Keratinocyte (primary cell): ENCODE results near the gene LIPJ. TPM values are rescaled to one million over a fixed set of nuclear protein-coding genes. Genes with fewer than 3 reads are reported as not detected.

ENCODE experiments used
- DNase-seq: peaks from one replicate; pipeline ENCODE4 v3.0.0-alpha.2; 2011; ENCODE audit warnings: low read depth, missing footprints, low spot score
- FAIRE-seq: peaks from 2 replicates; lab custom pipeline; 2011; peaks lifted over from hg19 to GRCh38; lab: Jason Lieb, UNC
- H2AFZ ChIP-seq: 2 replicates; pipeline ENCODE4 v1.6.0; 2012; ENCODE audit warnings: low read length, control low read depth, inconsistent platforms; ENCODE audit not compliant: control insufficient read depth
- H3K27ac ChIP-seq: 2 replicates; pipeline ENCODE4 v1.5.1; 2011; ENCODE audit warnings: low read length; ENCODE audit not compliant: control insufficient read depth, insufficient read depth
- H3K27me3 ChIP-seq: 3 replicates; pipeline ENCODE4 v1.6.0; 2011; ENCODE audit warnings: low read length; ENCODE audit not compliant: control insufficient read depth, insufficient read depth; ENCODE audit errors: extremely low read depth
- H3K36me3 ChIP-seq, 2 experiments: 2 replicates in 1 of 2; 3 replicates in 1 of 2; pipeline ENCODE4 v1.5.1; 2011; ENCODE audit warnings: low read length in 2 of 2, mild to moderate bottlenecking in 1 of 2; ENCODE audit not compliant: control insufficient read depth in 2 of 2, insufficient read depth in 2 of 2; ENCODE audit errors: extremely low read depth in 1 of 2
- H3K4me1 ChIP-seq: 3 replicates; pipeline ENCODE4 v1.5.1; 2011; ENCODE audit warnings: low read length; ENCODE audit not compliant: control insufficient read depth, insufficient read depth; ENCODE audit errors: extremely low read depth
- H3K4me2 ChIP-seq: 3 replicates; pipeline ENCODE4 v1.6.0; 2011; ENCODE audit warnings: low read depth, low read length; ENCODE audit not compliant: control insufficient read depth, insufficient read depth; ENCODE audit errors: extremely low read depth
- H3K4me3 ChIP-seq, 3 experiments: fragments of 200-600 bp in 1 of 3; sonication (generic) in 1 of 3; 2 replicates in 2 of 3; 3 replicates in 1 of 3; pipeline ENCODE4 v1.5.1; 2011 to 2016; ENCODE audit warnings: low read length in 3 of 3, mild to moderate bottlenecking in 3 of 3, control low read depth in 2 of 3, inconsistent platforms in 1 of 3, low read depth in 1 of 3, mixed read lengths in 1 of 3, mixed run types in 1 of 3, moderate library complexity in 1 of 3; ENCODE audit not compliant: control insufficient read depth in 2 of 3, insufficient read depth in 2 of 3; ENCODE audit errors: extremely low read depth in 1 of 3
- H3K79me2 ChIP-seq: 2 replicates; pipeline ENCODE4 v1.6.0; 2012; ENCODE audit warnings: low read length; ENCODE audit not compliant: control insufficient read depth, insufficient read depth
- H3K9ac ChIP-seq: 3 replicates; pipeline ENCODE4 v1.6.0; 2011; ENCODE audit warnings: low read length; ENCODE audit not compliant: control insufficient read depth, insufficient read depth; ENCODE audit errors: extremely low read depth
- H3K9me1 ChIP-seq: 3 replicates; pipeline ENCODE4 v1.6.0; 2011; ENCODE audit warnings: low read length; ENCODE audit not compliant: control insufficient read depth, insufficient read depth; ENCODE audit errors: extremely low read depth
- H3K9me3 ChIP-seq: 2 replicates; pipeline ENCODE4 v1.5.1; 2012; ENCODE audit warnings: low read depth, low read length; ENCODE audit not compliant: control insufficient read depth
- H4K20me1 ChIP-seq: 3 replicates; pipeline ENCODE4 v1.6.0; 2011; ENCODE audit warnings: low read length; ENCODE audit not compliant: control insufficient read depth, insufficient read depth; ENCODE audit errors: extremely low read depth
- CTCF ChIP-seq, 3 experiments: IDR thresholded peaks in 1 of 3; conservative IDR thresholded peaks in 1 of 3; optimal IDR thresholded peaks in 1 of 3; 2 replicates in 2 of 3; 3 replicates in 1 of 3; pipeline versions ENCODE3 to v1.5.1; 2011; ENCODE audit warnings: low read length in 3 of 3, mild to moderate bottlenecking in 3 of 3, moderate library complexity in 2 of 3, control low read depth in 1 of 3, inconsistent platforms in 1 of 3; ENCODE audit not compliant: insufficient read depth in 2 of 3; ENCODE audit errors: extremely low read depth in 1 of 3
- EZH2 ChIP-seq: IDR thresholded peaks from one replicate; pipeline ENCODE4 v1.6.1; 2012; ENCODE audit warnings: inconsistent platforms, mild to moderate bottlenecking, low read length, moderate library complexity
- dilution Hi-C: fragments of 300-500 bp; cut with MboI; formaldehyde crosslinking; loops from one replicate; pipeline ENCODE4 v1.7.0; 2020; ENCODE audit warnings: low sequenced_read_pairs; ENCODE audit not compliant: extremely low pct_ligation_motif_present
- polyA plus RNA-seq, 5 experiments: library from polyadenylated mRNA; depleted of rRNA in 3 of 5; stranded (reverse) in 3 of 5; stranded (forward) in 1 of 5; unstranded in 1 of 5; fragments of >200 nt; gene quantifications; 1 replicate in 1 of 5; 2 replicates in 3 of 5; 3 replicates in 1 of 5; pipeline versions ENCODE4 v1.2.1 to v1.2.3, GENCODE V29; 2011 to 2012; ENCODE audit warnings: missing spikeins in 2 of 5, low read depth in 1 of 5, low replicate concordance in 1 of 5

LIPJ gene
- polyA plus RNA-seq, 1 donor (not counting 4 experiments of a cell fraction or from before 2014, with no cell fraction given) = 0.03 TPM

- H3K4me3 ChIP-seq = no peak overlapping the region
- no peaks in the 10 kb centered on the region for H4K20me1 ChIP-seq
- FAIRE-seq = peak; percentile 46
- DNase-seq = no peak
- H2AFZ ChIP-seq = no peak overlapping the region
- no peak overlapping the region for H3K4me2 ChIP-seq
- no peak overlapping the region for H3K9ac ChIP-seq
- H3K4me1 ChIP-seq = peaks cover 5% of the 10 kb centered on the region
- dilution Hi-C loops = no loop called here
- no peaks in the 10 kb centered on the region for H3K36me3 ChIP-seq
- H3K79me2 ChIP-seq = no peaks in the 10 kb centered on the region
- no peaks in the 10 kb centered on the region for H3K9me1 ChIP-seq
- TF ChIP-seq EZH2 (no peak), CTCF (optimal IDR thresholded peaks at IDR 0.05 in 1 of 3, IDR thresholded peaks at IDR 0.05 in 1 of 3, conservative IDR thresholded peaks at IDR 0.05 in 1 of 3; ENCODE audit: extremely low read depth in 1 of 3, insufficient read depth in 2 of 3, low read length in 3 of 3) (no peak)
- no peaks in the 10 kb centered on the region for H3K27me3 ChIP-seq
- H3K9me3 ChIP-seq = no peaks in the 10 kb centered on the region
- no peak overlapping the region for H3K27ac ChIP-seq
Observed at GRCh38 chr10:88642209-88642608, 55.6 kb downstream of the LIPJ start.

GRCh38 chr10:88642963-88643362 is 56.4 kb downstream of the LIPJ start:
- H3K36me3 ChIP-seq = no peaks in the 10 kb centered on the region
- H3K4me3 ChIP-seq = no peak overlapping the region
- DNase-seq (no peak), FAIRE-seq (peak; percentile 77)
- no peaks in the 10 kb centered on the region for H4K20me1 ChIP-seq
- no peaks in the 10 kb centered on the region for H3K27me3 ChIP-seq
- no peak for TF ChIP-seq CTCF (optimal IDR thresholded peaks at IDR 0.05 in 1 of 3, IDR thresholded peaks at IDR 0.05 in 1 of 3, conservative IDR thresholded peaks at IDR 0.05 in 1 of 3; ENCODE audit: extremely low read depth in 1 of 3, insufficient read depth in 2 of 3, low read length in 3 of 3)
- no peak for TF ChIP-seq EZH2
- no peak overlapping the region for H2AFZ ChIP-seq
- no peaks in the 10 kb centered on the region for H3K9me1 ChIP-seq
- H3K4me2 ChIP-seq = no peak overlapping the region
- dilution Hi-C loops = no loop called here
- no peak overlapping the region for H3K27ac ChIP-seq
- no peaks in the 10 kb centered on the region for H3K79me2 ChIP-seq
- no peak overlapping the region for H3K9ac ChIP-seq
- peaks cover 5% of the 10 kb centered on the region for H3K4me1 ChIP-seq
- H3K9me3 ChIP-seq = no peaks in the 10 kb centered on the region
